HG03521 (cell line): ENCODE results near the gene CDC25A.

Experiments
- ATAC-seq: cut with Tn5 transposase; IDR thresholded peaks from one replicate; pipeline ENCODE4 v1.9.1; 2021; ENCODE audit warnings: mild to moderate bottlenecking, moderate library complexity; ENCODE audit not compliant: unreplicated experiment

Gene CDC25A

DNA sequence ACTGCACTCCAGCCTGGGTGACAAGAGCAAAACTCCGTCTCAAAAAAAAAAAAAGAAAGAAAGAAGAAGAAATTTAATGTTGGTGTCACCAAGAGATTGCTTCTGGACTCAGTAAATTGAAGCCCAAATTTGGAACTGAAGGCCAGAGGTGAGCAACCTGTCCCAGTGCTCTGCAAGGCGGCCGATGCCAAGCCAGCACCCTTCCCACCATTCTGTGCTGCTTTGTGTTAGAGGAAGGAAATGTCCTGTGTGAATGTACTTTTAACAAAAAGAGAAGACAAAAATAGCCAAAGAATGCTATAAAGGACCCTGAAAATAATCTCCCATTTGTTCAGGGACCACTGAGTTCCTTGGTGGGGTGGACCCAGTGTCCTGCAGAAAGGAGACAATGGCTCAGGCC, 44.6 kb downstream of the CDC25A start:
- ATAC-seq = no peak

GRCh38 chr3:48142316-48142870, 45.8 kb downstream of the CDC25A start:
- ATAC-seq = no peak

DNA sequence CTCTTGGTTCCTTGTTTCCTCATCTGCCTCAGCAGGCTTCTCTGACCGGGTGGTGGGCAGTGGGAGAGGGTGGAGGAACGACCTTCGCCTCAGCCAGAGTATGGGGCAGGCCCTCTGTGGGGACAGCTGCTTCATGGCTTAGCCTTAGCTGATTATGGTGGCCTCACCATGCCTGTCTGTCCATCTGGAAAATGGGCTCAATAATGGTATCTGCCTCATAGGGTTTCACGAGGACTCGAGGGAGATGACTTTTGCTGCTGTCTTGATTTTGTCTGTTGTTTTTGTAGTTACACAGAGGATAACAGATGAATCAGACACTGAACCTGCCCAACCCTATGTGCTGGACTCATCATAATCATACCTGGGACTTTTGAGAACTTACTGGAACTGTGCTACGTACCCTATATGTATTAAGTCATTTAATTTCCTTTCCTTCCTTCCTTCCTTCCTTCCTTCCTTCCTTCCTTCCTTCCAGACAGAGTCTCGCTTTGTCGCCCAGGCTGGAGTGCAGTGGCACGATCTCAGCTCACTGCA, 46.5 kb downstream of the CDC25A start:
- no peak for ATAC-seq

GRCh38 chr3:48140936-48141603, 47.1 kb downstream of the CDC25A start:
- ATAC-seq = no peak

DNA sequence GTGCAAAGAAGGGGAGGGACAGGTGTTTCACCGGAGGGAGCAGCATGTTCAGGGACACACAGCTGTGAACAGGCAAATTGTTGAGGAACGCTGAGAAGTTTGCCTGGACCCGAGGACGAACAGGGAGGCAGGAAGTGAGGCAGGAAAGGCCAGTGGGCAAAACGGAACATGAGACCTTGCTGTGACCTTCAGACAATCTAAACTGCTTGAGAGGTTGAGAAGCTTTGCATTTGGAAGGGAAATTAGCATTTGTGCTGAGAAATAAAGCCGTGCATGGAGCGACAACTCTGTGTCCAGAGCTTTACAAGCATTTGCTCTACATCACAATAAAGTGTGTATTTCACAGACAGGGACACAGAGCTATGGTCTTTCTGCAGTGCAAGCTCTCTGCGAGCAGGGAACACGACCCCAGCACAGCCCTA, 47.9 kb downstream of the CDC25A start:
- no peak for ATAC-seq

- no peak for ATAC-seq
These were observed 50.7 kb downstream of the CDC25A start for GRCh38 chr3:48137425-48137999.

GRCh38 chr3:48135552-48136495, 52.4 kb downstream of the CDC25A start:
- ATAC-seq = no peak

DNA sequence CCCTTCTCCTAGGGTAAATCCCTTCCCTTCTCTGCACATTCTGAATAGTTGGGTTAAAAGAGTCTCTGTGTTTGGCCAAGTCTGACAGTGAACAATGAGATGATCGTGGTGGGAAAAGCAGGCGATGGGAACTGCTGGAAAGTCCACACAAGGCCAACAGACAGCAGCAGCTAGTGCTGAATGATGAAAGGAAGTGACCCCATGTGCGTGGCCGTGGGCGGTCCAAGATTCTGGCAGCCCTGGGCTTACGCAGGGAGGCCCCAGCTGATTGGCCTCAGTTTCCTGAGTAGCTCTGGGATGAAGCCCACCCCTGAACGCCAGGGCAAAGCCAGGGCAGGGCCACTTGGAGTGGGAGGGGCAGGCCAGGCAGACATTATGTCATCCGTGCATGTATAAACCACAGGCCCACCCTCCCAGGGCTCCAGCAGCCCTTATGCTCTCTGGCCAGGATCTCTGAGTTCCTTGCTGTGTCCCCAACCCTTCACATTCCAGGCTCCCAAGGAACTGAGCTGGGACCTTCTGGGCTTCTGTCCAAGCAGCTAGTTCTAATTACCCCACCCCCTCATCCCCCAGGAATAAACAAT, 57.8 kb downstream of the CDC25A start:
- no peak for ATAC-seq

- no peak for ATAC-seq
These were observed 58.3 kb downstream of the CDC25A start for GRCh38 chr3:48129921-48130320.

- ATAC-seq = no peak
These were observed 59.4 kb downstream of the CDC25A start for GRCh38 chr3:48128774-48129173.

DNA sequence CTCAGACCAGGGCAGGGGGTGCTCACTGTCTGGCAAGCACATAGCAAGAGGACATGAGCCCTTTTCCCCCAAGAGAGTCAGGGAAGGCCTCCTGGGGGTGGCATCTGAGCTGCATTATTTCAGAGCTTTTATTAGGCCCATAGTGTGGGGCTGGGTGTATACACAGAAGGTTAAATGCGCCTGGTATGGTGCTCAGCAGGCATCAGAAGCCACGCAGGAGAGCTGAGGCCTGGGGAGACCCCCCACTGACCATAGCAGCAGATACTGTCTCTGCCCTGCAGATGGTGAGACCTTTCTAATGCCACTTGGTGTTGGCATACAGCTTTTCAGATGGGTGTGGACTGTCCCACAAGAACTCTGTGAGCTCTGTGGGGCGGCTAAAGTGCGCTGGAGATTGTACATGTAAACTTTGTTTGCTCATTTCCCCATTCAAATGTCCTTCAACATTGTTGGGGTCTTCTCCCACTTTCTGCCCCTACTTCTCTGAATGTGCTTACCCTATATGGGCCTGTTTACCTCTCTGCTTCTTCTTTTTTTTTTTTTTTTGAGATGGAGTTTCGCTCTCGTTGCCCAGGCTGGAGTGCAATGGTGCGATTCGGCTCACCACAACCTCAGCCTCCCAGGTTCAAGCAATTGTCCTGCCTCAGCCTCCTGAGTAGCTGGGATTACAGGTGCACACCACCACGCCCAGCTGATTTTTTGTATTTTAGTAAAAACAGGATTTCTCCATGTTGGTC, 62.2 kb downstream of the CDC25A start:
- no peak for ATAC-seq

DNA sequence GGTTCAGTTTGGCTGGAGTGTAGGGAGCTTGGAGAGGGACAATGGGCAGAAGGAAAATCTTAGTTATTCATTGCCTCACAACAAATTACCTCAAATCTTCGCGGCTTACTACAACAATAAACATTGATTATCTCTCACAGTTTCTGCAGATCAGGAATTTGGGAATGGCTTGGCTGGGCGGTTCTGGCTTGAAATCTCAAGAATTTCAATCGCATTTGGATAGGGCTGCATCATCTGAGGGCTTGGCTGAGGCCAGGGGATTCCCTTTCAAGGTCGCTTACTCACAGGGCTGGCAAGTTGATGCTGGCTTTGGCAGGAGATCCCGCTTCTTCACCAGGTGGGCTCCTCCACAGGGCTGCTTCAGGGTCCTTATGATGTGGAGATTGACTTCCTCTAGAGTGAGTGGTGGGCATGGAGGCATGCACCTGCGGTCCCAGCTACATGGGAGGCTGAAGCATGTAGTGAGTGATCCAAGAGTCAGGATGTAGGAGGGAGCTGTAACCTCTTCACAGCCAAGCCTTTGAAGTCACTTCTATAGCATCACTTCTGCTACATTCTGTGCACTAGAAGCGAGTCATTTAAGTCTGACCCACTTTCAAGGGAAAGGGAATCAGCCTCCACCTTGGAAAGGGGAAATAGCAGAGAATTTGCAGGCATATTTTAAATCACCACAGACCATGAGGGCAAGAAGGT, 63.1 kb downstream of the CDC25A start:
- ATAC-seq = no peak

DNA sequence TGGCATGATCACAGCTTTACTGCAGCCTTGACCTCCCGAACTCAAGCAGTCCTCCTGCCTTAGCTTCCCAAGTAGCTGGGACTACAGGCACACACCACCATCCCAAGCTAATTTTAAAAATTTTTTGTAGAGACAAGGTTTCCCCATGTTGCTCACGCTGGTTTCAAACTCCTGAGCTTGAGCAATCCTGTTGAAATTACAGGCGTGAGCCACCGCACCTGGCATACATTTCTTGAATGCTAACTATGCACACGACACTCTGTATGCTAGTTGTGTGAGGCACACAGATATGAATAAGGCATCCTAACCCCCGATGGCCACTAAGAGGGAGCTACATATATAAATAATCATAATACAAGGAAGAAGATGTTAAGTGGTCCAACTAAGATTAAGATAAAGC, 64.9 kb downstream of the CDC25A start:
- ATAC-seq = no peak

DNA sequence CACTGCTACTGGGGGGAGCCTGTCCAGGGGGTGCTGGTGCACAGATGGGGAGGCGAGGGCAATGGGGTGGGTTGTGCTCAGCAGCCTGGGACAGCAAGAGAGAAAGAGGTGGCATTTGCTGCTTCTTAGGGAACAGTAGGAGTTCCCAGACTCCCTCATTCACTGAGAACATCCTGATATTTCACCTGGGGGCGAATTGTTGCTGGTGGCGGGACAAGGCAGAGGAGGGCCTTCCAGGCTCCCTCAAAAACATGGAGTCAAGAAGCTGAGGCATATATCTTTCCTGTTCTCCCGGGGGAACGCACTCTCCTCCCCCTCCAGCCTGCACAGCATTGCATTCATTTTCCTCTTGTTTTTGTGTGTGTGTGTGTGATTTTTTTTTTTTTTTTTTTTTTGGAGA, 65.7 kb downstream of the CDC25A start:
- ATAC-seq = no peak

DNA sequence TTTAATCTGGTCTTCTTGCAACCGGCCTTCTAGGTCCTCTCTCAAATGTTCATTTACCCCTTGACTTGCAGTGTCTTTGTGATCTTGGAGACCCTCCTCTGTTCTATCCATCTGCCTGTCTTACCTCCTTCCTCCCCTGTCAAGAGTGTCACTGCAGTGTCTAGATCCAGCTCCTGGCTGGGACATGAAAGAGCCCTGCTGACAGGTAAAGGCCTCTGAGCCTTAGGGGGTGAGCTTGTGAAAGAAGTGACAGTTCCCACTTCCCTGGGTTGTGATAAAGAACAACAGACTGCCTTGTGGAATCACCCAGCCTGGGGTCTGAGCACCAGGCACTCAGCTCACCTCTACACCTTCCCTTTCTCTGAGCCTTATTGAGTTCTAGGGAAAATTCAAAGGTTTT, 68.0 kb downstream of the CDC25A start:
- no peak for ATAC-seq

DNA sequence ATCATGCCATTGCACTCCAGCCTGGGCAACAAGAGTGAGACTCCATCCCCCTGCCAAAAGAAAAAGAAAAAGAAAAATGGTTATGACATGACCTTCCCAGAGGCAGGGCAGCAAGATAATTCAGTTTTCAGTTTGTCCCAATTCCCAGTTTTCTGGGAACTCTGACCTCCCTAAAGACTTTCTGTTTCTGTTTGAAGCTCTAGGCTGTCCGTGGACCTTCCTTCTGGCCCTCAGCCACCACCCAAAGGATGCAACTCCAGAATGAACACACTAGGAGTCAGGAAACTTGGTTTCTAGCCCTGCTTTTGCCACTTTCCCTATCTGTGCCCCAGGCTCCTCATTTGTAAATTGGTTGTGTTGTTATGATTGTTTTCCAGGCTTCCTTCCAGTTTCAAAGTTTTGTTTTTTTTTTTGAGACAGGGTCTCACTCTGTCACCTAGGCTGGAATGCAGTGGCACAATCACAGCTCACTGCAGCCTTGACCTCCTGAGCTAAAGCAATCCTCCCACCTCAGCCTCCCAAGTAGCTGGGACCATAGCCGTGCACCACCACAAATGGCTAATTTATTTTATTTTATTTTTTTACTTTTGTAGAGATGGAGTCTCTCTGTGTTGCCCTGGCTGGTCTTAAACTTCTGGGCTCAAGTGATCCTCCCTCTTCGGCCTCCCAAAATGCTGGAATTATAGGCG, 68.6 kb downstream of the CDC25A start:
- ATAC-seq = no peak

- no peak for ATAC-seq
These were observed 69.3 kb downstream of the CDC25A start for GRCh38 chr3:48118928-48119327.

DNA sequence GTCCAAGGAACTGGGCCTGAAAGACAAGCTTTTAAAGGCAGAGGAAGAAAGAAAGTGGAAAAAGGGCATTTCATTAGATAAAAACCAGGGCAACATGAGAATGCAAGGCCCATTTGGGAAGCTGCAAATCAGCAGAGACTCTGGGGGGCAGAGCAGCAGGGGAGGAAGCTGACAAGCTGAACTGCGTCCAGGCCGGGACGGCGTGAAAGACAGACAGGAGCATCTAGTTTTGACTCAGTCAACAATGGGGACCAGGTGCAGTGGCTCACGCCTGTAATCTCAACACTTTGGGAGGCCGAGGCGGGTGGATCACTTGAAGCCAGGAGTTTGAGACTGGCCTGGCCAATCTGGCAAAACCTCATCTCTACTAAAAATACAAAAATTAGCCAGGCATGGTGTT, 69.9 kb downstream of the CDC25A start:
- no peak for ATAC-seq

DNA sequence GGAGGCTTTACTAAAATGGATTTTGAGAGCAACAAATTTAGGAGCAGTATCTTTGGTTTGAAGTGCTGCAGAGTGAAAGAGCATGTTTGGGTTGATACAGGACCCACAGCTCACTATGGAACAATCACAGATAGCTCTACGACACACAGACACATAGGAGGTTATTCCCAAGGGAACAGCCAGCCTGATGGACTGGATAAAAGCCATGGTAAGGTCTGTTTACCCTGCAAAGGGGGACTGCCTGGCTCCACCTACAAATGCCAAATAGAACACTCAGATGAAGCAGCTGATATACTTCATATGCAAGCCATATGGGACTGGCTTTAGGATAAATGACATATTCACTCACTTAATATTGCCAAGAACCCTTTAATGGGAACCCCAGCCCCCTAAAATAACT, 75.4 kb downstream of the CDC25A start:
- no peak for ATAC-seq
